ENCODE results near the gene MED8. TPM values are rescaled to one million over a fixed set of nuclear protein-coding genes. Genes with fewer than 3 reads are reported as not detected.

MED8 gene
- total and polyA plus RNA-seq, 2 of the 4 experiments (the other 2 are of a cell fraction): 61.1 to 120 TPM

DNA sequence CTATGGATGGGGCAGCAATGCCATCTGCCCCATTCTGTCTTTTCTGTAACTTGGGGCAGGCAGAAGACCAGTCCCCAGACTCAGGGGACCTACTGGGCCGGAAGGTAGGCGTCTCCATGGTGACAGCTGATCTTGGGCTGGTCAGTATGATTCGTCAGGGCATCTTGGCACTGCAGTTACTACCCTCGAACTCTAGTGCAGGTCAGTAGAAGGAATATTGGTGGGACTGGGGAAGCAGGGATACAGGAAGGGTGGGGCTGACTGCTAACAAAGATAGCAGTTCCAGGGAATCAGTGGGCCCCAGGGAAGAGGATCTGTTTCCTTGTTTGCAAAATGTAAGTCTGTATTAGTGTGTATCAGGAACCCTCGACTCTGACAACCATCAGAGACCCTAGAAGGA, 26.3 kb upstream of the MED8 start:
- Histone ChIP-seq H2AK5ac (ENCODE audit: low read depth, low read length) (no peak overlapping the region), H3K27ac (ENCODE audit: insufficient read depth, low read length) (no peak overlapping the region), H3K36me3 (ENCODE audit: control insufficient read depth, insufficient read depth, low read length) (peaks cover 44% of the 10 kb centered on the region), H3K56ac (ENCODE audit: extremely low read depth, insufficient read depth, low read length) (no peak overlapping the region), H3K9me1 (ENCODE audit: insufficient read depth, low read length) (no peaks in the 10 kb centered on the region), H3K23ac (ENCODE audit: low read depth, low read length) (no peak overlapping the region), H3K14ac (replicated peaks; ENCODE audit: low read depth, low read length) (no peak overlapping the region), H4K91ac (ENCODE audit: insufficient read depth, low read depth, low read length) (no peak overlapping the region), H4K20me1 (ENCODE audit: insufficient read depth, low read length) (no peaks in the 10 kb centered on the region), H2BK15ac (ENCODE audit: low read depth, low read length) (no peak overlapping the region), H3K27me3 (ENCODE audit: control insufficient read depth, insufficient read depth, low read length) (no peaks in the 10 kb centered on the region), H4K8ac (ENCODE audit: low read depth in 2 of 2, low read length in 2 of 2) (no peak overlapping the region), H2BK120ac (ENCODE audit: low read depth, low read length) (no peak overlapping the region), H3K18ac (ENCODE audit: low read depth, low read length) (no peak overlapping the region), H4K5ac (ENCODE audit: low read depth, low read length) (no peak overlapping the region), H3K4ac (ENCODE audit: low read depth, low read length) (no peak overlapping the region), H3K4me2 (ENCODE audit: low read depth, low read length) (no peak overlapping the region), H3K9ac (ENCODE audit: low read depth, low read length) (no peak overlapping the region), H3K4me1 (ENCODE audit: control insufficient read depth, insufficient read depth, low read length) (no peaks in the 10 kb centered on the region), H2BK5ac (ENCODE audit: low read depth, low read length, poor library complexity, severe bottlenecking) (no peak overlapping the region), H3K4me3 (ENCODE audit: insufficient read depth, low read depth, low read length) (no peak overlapping the region), H2AK9ac (replicated peaks; ENCODE audit: low read depth, low read length, poor library complexity) (no peak overlapping the region), H3K9me3 (ENCODE audit: control insufficient read depth, insufficient read depth, low read length) (no peaks in the 10 kb centered on the region), H3K79me1 (ENCODE audit: low read depth in 1 of 2, low read length in 2 of 2) (peaks cover 0 to 6% of the 10 kb centered on the region in 2 experiments; a peak in 2 of 4 replicates), H2BK20ac (ENCODE audit: low read depth, low read length) (no peak overlapping the region), H2AFZ (replicated peaks; ENCODE audit: low read length, poor library complexity) (no peak overlapping the region)
- intact Hi-C loops (cut with micrococcal nuclease): no loop called here
- ChIA-PET POLR2A (ENCODE audit: unreplicated experiment) (no interaction called here), CTCF (no interaction called here)
- dilution Hi-C loops (cut with HindIII; ENCODE audit: low sequenced_read_pairs, unreplicated experiment): no loop called here
- BruUV-seq (replicated peaks): no TSS peak
- in situ Hi-C loops (cut with MboI; ENCODE audit: low sequenced_read_pairs): loop anchor here (25.0 kb wide), 1 partner anchor 504 kb away; no protein-coding TSS in a partner anchor
- 95% methylated on average over 3 of the region's 5 CpGs; no CpG with 5 or more reads in 1 of the 2 experiments for WGBS, 2 experiments (ENCODE audit: extremely low coverage in 2 of 2, insufficient read length in 1 of 2)
- DNase-seq (no peak), ATAC-seq (ENCODE audit: low read depth) (no peak)
- TF ChIP-seq, protein P1, sequence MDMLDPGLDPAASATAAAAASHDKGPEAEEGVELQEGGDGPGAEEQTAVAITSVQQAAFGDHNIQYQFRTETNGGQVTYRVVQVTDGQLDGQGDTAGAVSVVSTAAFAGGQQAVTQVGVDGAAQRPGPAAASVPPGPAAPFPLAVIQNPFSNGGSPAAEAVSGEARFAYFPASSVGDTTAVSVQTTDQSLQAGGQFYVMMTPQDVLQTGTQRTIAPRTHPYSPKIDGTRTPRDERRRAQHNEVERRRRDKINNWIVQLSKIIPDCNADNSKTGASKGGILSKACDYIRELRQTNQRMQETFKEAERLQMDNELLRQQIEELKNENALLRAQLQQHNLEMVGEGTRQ (IDR thresholded peaks at IDR 0.05; ENCODE audit: low read depth, low read length): no peak
- TF ChIP-seq, protein P2, sequence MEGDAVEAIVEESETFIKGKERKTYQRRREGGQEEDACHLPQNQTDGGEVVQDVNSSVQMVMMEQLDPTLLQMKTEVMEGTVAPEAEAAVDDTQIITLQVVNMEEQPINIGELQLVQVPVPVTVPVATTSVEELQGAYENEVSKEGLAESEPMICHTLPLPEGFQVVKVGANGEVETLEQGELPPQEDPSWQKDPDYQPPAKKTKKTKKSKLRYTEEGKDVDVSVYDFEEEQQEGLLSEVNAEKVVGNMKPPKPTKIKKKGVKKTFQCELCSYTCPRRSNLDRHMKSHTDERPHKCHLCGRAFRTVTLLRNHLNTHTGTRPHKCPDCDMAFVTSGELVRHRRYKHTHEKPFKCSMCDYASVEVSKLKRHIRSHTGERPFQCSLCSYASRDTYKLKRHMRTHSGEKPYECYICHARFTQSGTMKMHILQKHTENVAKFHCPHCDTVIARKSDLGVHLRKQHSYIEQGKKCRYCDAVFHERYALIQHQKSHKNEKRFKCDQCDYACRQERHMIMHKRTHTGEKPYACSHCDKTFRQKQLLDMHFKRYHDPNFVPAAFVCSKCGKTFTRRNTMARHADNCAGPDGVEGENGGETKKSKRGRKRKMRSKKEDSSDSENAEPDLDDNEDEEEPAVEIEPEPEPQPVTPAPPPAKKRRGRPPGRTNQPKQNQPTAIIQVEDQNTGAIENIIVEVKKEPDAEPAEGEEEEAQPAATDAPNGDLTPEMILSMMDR (conservative IDR thresholded peaks at IDR 0.05; ENCODE audit: low read depth, low read length): no peak
- TF ChIP-seq, protein P3, sequence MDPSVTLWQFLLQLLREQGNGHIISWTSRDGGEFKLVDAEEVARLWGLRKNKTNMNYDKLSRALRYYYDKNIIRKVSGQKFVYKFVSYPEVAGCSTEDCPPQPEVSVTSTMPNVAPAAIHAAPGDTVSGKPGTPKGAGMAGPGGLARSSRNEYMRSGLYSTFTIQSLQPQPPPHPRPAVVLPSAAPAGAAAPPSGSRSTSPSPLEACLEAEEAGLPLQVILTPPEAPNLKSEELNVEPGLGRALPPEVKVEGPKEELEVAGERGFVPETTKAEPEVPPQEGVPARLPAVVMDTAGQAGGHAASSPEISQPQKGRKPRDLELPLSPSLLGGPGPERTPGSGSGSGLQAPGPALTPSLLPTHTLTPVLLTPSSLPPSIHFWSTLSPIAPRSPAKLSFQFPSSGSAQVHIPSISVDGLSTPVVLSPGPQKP (IDR thresholded peaks at IDR 0.05; ENCODE audit: borderline replicate concordance, low read depth, low read length): no peak
- no peak for TF ChIP-seq MAZ (IDR thresholded peaks at IDR 0.05; ENCODE audit: borderline replicate concordance, low read depth, low read length)
- no peak for TF ChIP-seq SMC3 (IDR thresholded peaks at IDR 0.05; ENCODE audit: low read depth, low read length)
- no peak for TF ChIP-seq MXI1 (IDR thresholded peaks at IDR 0.05; ENCODE audit: borderline replicate concordance, low read depth, low read length)
- no peak for TF ChIP-seq RAD21 (IDR thresholded peaks at IDR 0.05; ENCODE audit: low read length)
- no peak for TF ChIP-seq MAFK (IDR thresholded peaks at IDR 0.05; ENCODE audit: low read depth, low read length)
- no peak for TF ChIP-seq RCOR1 (IDR thresholded peaks at IDR 0.05; ENCODE audit: insufficient replicate concordance, low read length)
- no peak for TF ChIP-seq POLR2A (IDR thresholded peaks at IDR 0.05; ENCODE audit: low read depth, low read length)
- TF ChIP-seq NFE2L2 (IDR thresholded peaks at IDR 0.05; ENCODE audit: low read depth, low read length): no peak
- no peak for TF ChIP-seq FOS (IDR thresholded peaks at IDR 0.05; ENCODE audit: low read depth, low read length)
- TF ChIP-seq CEBPB (IDR thresholded peaks at IDR 0.05; ENCODE audit: low read depth, low read length): no peak
- no peak for TF ChIP-seq BHLHE40 (IDR thresholded peaks at IDR 0.05; ENCODE audit: low read depth, low read length)
- TF ChIP-seq CHD1 (IDR thresholded peaks at IDR 0.05; ENCODE audit: low read depth, low read length): no peak
- no peak for TF ChIP-seq RFX5 (IDR thresholded peaks at IDR 0.05; ENCODE audit: low read depth, low read length)

All from IMR-90 (cell line).